GM03348 (cell line): ENCODE results near the gene IRF6.

ENCODE experiments used
- DNase-seq: peaks from one replicate; pipeline ENCODE4 v3.0.0; 2012; ENCODE audit warnings: low spot score

The IRF6 gene

DNA sequence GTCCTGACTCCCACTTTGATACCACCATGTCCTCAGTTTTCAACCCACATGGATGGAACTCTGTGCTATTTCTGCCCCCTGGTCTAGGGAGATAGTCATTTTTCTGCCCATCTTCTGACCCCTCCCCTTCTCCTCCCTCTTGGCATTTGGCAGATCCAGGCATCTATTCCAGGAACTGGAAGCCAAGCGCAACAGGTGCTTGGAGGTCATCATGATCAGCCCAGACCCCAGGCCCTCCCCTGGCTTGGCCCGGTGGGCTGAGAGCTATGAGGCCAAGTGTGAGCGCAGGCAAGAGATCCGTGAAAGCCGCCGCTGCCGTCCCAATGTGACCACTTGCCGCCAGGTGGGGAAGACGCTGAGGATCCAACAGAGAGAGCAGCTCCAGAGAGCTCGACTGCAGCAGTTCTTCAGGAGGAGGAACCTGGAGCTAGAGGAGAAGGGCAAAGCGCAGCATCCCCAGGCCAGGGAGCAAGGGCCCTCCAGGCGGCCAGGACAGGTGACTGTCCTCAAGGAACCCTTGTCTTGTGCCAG lies 46.0 kb downstream of the IRF6 start:
- no peak for DNase-seq

DNA sequence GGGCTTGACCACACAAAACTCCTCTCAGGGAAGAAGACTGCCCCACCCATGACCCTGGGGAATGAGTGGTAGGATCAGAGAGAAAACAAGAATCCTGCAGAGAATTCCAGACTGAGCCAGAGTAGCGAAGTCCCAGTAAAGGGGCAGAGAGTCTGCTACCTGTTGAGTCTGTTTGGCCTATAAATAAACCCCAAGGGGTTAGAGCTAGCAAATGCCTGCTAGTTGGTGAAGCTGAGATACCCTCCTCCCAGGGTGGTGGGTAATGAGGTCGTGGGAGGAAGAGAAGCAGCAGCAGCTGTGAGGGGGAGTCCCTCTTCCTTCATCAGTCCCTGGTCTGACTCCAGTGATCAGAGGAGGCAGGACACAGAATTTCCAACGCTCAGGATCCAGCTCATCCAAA lies 47.5 kb downstream of the IRF6 start:
- no peak for DNase-seq

DNA sequence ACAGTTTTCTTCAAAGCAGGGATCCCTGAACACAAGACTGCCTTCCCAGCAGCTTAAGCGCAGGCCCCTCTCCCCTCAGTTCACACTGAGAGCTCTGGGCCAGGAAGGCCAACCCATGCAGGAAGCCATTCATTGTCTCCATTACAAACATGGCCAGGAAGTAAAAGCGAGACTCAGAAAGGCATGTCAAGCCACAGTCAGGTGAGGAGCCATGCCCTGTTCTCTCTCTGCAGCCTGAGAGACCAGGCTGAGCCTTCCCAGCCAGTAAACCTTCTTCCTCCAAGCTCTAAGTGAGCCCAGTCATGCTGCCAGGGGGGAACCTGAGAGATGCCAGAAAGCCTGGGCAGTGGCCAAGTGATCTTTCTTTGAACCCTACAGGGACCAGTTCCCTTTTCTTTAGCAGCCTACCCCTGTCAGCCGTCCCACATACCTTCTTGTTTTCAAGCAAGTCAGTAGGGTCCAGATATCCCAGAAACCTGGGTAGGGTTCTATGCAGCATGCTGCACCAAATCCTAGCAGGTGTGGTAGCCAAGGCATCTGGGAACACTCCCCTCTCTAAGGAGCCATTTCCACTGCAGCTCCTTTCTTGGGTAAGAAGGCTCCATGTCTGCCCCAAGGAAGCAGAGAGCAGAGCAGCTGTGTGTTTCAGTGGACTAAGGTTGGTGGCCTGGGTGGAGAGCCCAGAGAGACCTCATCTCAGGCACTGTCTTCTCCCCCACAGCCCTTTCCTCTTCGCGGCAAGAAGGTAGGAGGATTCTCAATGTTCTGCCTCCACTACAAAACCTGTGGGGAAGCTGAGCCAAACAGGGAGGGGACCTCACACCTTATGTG lies 49.1 kb downstream of the IRF6 start:
- DNase-seq = no peak

DNA sequence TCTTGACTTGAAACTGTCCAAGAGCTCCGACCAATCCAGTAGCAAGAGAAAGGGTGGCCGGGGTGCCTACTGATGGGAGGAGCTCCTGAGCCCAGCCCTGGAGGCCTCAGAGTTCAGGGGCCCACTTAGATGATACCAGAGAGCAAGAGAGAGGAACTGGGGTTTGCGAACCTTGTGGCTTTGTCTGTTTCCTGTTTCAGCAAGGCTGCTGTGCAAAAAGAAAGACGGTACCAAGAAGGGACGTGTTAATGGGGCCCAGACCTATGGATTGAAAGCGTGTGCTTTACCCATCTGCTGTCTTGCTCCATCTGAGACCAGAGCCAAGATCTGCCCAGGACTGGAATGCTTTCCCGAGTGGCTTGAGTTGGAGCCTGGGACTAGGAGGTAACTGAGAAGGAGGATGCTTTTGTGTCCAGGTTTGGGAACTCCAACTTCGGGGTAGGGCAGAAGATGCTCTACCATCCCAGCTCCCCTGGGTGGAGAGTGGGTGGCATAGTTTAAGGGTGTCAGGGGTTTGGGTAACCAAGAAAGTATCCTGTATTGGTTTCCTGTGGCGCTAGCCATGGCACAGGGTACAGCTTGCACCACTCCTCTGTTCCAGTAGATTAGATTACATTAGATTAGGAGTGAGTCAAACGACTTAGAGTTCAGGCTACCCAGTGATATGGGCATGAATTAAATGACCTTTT lies 49.9 kb downstream of the IRF6 start, which contains the start of gene TRAF3IP3:
TSS of gene TRAF3IP3 (plus strand) at position 128 of the 689 bp plus-strand sequence. CDS start 3,987 bp downstream, outside the sequence.
- no peak for DNase-seq

DNA sequence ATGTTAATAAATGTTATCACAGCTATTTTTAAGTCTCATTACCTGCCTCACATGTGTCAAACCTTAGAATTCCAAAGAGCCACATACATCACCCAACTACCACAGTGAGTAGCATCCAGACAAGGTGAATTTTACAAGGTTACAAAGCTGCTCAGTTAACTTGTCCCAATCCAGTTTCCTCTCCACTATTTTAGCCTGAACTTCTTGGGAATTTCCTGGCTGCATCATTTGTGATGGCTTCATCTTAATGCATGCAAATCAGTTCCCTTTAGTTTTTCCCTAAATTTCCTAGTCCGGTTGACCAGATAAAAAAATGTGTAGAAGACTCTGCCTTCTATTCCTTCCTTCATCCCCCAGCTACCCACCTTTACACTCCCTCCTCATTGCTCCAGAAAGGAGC lies 50.7 kb downstream of the IRF6 start:
- no peak for DNase-seq

DNA sequence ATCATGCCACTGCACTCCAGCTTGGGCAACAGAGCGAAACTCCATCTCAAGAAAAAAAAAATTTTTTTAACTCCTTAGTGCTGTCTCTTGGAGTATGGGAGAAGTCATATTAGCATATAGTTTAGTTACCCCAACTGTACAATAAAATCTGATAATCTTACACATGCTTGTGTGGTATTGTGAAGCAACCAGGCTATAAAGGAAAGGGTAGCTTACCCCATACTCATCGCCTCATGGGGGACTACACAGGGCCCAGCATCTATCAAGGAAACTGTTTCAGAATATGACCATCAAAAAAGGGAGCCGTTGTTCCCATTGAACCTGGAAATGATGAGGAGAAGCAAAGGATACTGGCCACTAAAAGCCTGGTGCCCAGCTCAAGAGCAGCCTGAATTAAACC lies 53.1 kb downstream of the IRF6 start:
- DNase-seq = no peak

DNA sequence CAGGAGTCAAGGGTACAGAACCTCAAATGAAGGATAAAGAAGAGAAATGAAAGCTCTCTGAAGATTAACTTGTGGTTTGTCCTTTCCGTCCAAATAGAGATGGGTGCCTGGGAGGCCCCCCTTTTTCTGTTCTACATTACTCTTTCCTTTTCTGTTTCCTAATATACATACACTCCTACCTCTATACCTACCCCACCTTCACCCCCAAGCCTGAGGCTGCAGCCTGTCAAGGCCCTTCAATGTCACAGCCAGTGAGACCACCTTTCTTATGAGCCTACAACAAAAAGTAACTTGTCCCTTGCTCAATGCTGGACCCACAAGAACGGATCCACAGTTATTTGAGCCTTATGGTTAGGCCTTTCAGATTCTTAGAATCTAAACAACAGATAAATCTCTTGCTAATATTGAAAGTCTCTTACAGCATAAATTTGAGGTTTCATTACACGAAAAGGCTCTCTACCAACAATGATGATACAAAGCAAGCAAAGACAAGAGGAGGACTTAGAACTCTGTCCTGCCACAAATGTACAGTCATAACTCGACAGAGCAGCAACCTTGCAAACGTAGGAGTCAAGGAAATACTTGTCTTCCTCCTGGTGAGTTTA lies 54.2 kb downstream of the IRF6 start:
- DNase-seq = no peak

DNA sequence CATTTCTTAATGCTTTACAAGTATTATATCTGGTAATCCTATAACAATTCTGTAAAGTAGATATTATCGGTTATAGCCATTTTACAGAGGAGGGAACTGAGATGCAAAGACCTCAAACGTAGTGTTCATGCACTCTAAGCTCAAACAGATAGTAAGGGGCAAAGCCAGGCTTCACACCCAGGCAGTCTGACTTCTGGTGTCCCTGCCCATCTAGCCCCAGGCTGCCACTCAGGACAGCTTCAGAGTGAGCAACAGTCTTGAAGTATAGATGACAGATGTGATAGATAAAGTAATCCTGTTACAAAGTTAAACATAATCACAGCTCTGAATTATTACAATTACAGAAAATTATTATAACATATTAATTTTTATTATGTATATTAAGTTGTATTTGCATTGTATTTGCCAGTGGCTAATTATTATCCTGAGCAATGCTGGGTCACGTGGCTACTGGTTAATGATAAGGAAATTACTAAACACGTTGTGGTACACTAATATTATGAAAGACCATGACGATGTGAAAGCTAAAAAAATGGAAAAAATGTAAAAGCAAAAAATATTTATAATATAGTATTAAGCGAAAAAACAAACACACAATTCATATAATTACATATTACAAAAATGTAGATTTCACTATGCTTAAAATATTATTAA lies 56.1 kb downstream of the IRF6 start:
- DNase-seq = no peak

DNA sequence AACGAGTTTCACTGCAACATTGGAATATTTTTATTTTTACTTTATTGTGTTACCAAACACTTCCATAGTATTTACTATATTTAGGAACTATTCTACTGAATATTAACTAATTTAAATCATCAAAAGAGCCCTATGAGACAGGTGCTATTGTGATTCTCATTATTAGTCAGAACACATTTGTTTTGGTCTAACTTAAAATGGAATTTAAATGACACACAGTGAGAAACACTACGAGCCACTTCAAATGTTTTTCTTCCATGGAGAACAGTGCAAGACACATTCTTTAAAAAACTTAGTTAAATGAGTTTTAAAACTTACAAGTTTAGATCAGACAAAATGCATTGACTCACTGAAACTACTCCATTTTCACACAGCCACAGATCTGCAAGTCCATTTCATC lies 56.7 kb downstream of the IRF6 start:
- no peak for DNase-seq

DNA sequence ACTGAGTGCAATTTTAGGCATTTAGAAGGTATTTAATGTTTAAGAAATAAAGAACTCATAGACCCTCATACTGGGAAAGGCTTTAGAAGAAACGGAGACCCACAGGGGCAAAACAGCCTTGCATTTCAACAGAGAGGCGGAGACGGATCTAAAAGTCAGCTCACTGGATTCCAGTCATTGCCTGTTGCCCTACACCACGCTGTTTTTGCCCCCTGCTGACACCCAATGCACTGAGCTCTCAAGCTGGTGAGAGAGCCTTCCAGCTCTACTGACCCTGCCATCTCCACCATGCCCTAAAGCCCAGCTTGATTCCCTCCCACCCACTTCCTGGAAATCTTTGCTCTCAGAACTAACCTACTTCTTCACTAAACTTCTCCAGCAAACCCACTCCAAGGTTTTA lies 57.3 kb downstream of the IRF6 start:
- DNase-seq = no peak

DNA sequence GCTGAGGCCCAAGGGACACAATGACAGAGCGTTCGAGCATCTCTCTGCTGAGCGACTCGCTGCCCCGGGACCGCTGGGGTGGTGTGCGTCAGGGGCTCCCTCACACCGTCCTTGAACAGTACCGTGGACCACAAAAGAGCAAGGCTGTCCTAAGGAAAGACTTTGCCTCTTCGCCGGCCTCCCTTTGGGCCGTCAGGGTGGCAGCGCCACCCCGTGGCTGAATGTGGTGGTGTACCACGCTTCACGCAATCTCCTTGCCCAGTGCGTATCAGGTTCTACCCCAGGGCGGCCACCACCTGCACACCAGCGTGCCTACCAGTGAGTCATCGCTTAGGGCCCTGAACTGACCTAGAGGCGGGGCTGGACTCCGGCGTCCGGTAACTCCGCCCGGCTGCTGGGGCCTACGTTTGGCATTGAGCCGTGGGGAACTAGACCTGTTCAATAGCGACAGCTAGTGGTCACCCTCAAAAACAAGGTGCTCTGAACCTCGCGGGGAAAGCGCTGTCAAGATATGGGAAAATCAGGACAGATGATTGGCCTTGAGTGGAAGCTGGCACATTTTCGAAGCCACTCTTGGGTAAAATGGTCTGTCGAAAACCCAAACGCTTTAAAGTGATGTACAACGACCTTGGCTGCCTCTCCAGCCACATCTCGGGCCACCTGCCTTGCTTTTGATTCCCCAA lies 58.2 kb downstream of the IRF6 start:
- peak; percentile 90 for DNase-seq

DNA sequence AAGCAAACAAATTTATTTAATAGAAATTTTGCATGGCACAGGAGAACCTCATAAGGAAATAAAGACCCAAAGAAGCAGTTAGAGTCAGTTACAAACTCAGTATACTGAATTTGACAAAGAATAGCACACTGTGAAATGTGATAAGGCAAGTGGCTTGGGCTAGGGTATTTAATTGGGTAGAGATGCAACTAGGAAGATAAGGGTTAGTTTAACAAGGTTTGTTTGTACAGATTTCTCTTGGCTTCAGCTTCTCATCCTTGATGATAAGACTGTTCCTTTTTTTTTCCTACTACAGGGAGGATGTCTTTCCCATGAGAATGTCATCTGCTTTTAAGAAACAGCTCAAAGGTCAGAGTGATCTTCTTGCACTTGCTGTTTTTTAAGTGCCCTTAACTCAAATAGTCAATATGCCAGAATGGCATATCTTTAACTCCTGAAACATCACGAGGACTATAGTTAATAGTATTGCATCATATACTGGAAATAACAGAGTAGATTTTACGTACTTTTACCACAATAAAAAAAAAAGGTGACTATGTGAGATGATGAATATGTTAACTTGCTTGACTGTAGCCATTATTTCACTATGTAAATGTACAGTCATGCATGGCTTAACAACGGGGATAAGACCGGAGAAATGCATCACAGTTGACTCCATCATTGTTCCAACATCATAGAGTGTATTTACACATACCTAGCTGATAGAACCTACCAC lies 59.3 kb downstream of the IRF6 start:
- DNase-seq = no peak

DNA sequence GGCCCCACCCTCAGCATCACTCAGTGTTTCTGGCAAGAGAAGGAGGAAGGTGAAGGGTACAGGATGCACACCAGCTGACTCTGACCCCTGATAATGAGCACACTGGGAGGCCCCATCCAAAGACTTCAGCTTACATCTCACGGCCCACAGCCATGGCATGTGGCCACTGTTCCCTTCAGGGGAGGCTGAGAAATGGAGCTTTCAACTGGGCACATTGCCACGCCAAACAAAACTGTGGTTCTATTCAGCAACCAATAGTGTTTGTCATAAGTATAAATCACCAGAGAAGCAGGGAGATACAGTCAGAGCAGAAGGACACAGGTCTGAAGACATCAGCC lies 62.8 kb downstream of the IRF6 start:
- DNase-seq = peak; percentile 27

DNA sequence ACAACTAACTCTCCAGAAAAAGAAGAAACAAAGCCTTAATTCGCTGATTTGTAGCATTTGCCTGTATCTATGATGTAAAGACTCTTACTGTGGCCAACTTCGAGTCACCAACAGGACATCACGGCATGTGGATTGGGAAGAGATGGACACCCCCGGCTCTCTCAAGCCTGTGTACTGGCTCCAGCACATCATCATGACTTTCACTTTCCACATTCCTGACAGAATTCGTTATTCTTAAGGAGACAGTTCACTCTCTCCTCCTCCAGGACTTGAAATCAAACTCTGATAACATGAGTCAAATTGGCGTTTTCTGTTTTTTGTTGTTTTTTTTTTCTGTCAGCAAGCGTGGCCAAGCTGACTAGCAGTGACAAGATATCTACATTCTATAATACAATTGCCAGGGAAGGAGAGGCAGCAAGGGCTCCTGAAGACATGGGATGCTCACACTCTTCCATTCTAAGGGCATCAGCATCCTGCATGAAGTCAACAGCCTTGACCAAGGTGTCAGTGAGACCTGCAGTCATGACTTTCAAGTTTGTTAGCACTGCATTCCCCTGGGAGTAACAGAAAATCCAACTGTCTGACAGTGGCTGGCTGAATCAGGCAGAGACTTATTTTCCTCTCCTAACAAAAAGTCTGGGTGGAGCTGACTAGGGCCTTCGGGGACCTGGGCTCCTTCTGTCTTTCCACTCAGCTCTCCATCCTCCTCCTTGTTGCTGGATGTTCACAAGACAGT lies 63.4 kb downstream of the IRF6 start:
- peak; percentile 78 for DNase-seq

DNA sequence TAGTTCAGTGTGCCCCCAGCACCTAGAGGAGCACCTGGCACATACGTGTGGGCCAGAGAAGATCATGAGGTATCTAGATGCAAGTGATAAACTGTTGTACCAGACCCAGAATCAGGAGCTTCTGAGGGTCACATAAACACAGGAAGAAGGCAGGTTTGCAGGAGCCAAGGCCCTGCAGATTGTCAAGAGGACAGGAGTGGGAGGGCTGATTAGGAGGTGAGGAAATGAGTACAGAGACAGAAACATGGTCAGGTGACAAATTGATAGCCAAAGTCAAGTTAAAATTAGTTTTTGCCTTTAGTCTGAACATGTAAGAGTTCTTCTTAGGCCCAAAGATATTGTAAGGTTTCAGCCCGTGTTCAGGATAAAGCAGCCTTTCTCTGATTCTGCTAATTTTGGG lies 64.1 kb downstream of the IRF6 start:
- no peak for DNase-seq

DNA sequence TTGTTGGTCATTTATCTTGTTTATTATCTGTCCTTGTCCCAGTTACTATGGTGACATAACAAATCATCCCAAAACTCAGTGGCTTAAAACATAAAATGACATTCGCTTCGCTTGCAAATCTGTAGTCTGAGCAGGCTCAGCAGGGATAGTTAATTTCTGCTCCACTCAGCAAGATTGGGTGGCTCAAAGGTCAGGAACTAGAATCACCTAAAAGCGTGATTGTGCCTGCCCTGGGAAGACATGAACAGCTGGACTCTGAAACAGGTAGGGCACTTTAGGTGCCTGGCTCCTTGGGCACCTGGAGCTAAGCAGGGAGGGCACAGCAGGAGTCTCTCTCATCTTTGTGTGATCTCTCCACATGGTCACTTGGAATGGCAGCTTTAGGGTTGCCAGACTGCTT lies 64.7 kb downstream of the IRF6 start:
- DNase-seq = no peak

DNA sequence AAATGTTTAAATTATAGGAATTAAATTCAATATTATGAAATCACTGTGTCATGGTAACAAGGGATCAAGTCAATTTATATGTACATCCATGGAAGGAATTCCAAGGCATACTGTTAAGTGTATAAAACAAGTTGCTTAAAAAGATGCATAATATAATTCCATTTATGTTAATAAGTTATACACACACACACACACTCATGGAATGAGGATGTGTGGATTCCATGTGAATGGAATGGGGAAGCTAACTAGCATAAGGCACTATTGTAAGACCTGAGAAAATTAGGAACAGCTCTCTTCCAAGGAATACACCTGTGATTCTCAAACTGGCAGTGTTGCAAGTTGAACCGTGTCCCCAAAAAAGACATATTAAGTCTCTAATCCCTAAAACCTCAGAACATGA lies 67.7 kb downstream of the IRF6 start:
- DNase-seq = no peak

DNA sequence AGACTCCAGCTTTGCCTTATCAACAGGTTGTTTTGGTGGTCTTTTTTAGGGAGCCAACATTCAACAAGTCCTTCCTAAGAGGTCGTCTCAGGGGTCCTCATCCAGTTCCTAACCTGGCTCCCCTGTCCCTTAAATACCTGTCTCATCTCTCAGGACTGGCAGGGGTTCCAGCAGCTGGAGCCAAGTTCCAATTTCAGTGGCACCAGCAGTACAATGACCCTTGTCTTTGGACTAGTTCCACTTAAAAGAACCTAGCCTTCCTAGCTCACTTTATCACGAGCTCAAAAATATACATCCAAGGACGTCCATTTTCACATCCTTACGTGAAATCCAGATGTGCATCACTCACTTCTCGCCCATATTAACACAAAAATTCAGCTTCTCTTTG lies 68.8 kb downstream of the IRF6 start:
- DNase-seq = no peak

DNA sequence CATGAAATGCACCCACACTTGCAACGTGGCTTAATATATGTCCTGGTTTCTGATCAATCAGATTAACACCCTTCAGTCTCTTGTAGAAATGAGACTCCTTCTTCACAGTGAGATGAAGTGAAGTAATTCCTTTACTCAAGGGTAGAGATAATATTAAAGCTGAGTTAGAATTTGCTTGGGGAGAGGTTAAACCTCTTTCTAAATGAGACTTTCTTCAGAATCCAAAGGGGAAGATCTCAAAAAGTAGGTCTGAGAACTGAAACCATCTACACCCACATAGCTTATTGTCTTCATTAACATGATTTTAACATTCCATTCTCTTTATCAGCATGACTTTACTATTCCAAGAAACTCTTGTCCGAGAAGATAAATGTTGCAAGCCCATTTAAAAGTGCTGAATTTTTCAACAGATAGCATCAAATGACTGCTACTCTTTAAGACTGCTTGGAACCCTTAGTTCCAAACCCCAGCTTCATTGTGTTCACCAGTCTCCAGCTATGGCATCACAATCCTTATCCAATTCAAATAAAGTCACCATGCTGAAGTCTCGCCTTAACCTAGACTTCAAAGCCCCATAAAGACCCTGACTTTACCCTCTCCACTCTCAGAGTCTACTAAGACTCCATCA lies 69.3 kb downstream of the IRF6 start:
- DNase-seq = no peak
